GM12865 (cell line): Measurements from ENCODE around the gene CDH23.

ENCODE experiments used
- DNase-seq: peaks from one replicate; pipeline ENCODE4 v3.0.0; 2010; ENCODE audit warnings: low read depth
- H3K4me3 ChIP-seq: 2 replicates; pipeline ENCODE4 v1.5.1; 2011; ENCODE audit warnings: mild to moderate bottlenecking, low read depth, low read length, control low read depth
- CTCF ChIP-seq: IDR thresholded peaks from 2 replicates; pipeline ENCODE4 v1.5.1; 2011; ENCODE audit warnings: low read length, control low read depth, low read depth, inconsistent platforms; ENCODE audit not compliant: insufficient read depth; ENCODE audit errors: missing control alignments

The CDH23 gene

GRCh38 chr10:71842856-71843686 is 446.4 kb downstream of the CDH23 start:
- DNase-seq = no peak
- TF ChIP-seq CTCF = no peak
- H3K4me3 ChIP-seq = no peak overlapping the region

GRCh38 chr10:71844084-71844483 is 447.4 kb downstream of the CDH23 start:
- TF ChIP-seq CTCF = no peak
- no peak overlapping the region for H3K4me3 ChIP-seq
- no peak for DNase-seq

GRCh38 chr10:71844695-71845094 is 448.0 kb downstream of the CDH23 start:
- TF ChIP-seq CTCF = no peak
- DNase-seq = no peak
- no peak overlapping the region for H3K4me3 ChIP-seq

GRCh38 chr10:71845410-71846405 is 449.0 kb downstream of the CDH23 start:
- DNase-seq = no peak
- TF ChIP-seq CTCF = no peak
- H3K4me3 ChIP-seq = no peak overlapping the region

- TF ChIP-seq CTCF = no peak
- no peak for DNase-seq
- no peak overlapping the region for H3K4me3 ChIP-seq
Observed at GRCh38 chr10:71846816-71847215, 450.1 kb downstream of the CDH23 start.

- no peak for DNase-seq
- no peak for TF ChIP-seq CTCF
- H3K4me3 ChIP-seq = no peak overlapping the region
Observed at GRCh38 chr10:71847418-71847817, 450.7 kb downstream of the CDH23 start.
